Osteoblast (primary cell): ENCODE results near the gene PUM2. TPM values are rescaled to one million over a fixed set of nuclear protein-coding genes. Genes with fewer than 3 reads are reported as not detected.
"Not testable (repeated sequence)": the region's sequence is repeated elsewhere in the genome, so short reads cannot be mapped to it uniquely, and the experiment has no call there.

Experiments used
- DNase-seq: peaks from one replicate; pipeline ENCODE4 v3.0.0; 2011; ENCODE audit warnings: low spot score, mixed read lengths; ENCODE audit not compliant: insufficient read length; ENCODE audit errors: missing footprints
- H2AFZ ChIP-seq: 2 replicates; pipeline ENCODE4 v1.6.0; 2011; ENCODE audit warnings: mild to moderate bottlenecking, low read length
- H3K27ac ChIP-seq: 2 replicates; pipeline ENCODE4 v1.5.1; 2011; ENCODE audit warnings: mild to moderate bottlenecking, low read depth, low read length, moderate library complexity
- H3K27me3 ChIP-seq: 2 replicates; pipeline ENCODE4 v1.6.0; 2012; ENCODE audit warnings: mild to moderate bottlenecking, control low read depth, inconsistent platforms, low read length, moderate library complexity; ENCODE audit not compliant: insufficient read depth
- H3K36me3 ChIP-seq: 2 replicates; pipeline ENCODE4 v1.5.1; 2011; ENCODE audit warnings: mild to moderate bottlenecking, low read length, control low read depth, moderate library complexity; ENCODE audit not compliant: insufficient read depth
- H3K4me1 ChIP-seq: 2 replicates; pipeline ENCODE4 v1.5.1; 2011; ENCODE audit warnings: mild to moderate bottlenecking, low read length, control low read depth, moderate library complexity; ENCODE audit not compliant: insufficient read depth
- H3K4me2 ChIP-seq: 2 replicates; pipeline ENCODE4 v1.6.0; 2011; ENCODE audit warnings: mild to moderate bottlenecking, low read length; ENCODE audit not compliant: insufficient read depth
- H3K4me3 ChIP-seq: fragments of 200-600 bp; sonication (generic); 3 replicates; pipeline ENCODE4 v1.5.1; 2012; ENCODE audit warnings: mild to moderate bottlenecking, low read length, inconsistent platforms; ENCODE audit not compliant: insufficient read depth
- H3K79me2 ChIP-seq: 2 replicates; pipeline ENCODE4 v1.6.0; 2012; ENCODE audit warnings: mild to moderate bottlenecking, low read length, control low read depth, inconsistent platforms; ENCODE audit not compliant: insufficient read depth
- H3K9me3 ChIP-seq: 2 replicates; pipeline ENCODE4 v1.5.1; 2011; ENCODE audit warnings: low read depth, low read length, control low read depth
- H4K20me1 ChIP-seq: 2 replicates; pipeline ENCODE4 v1.6.0; 2012; ENCODE audit warnings: mild to moderate bottlenecking, low read length, control low read depth; ENCODE audit not compliant: insufficient read depth
- total RNA-seq: library from RNA; depleted of rRNA; stranded (reverse); fragments of >200 nt; gene quantifications from 2 replicates; pipeline ENCODE4 v1.2.3, GENCODE V29; 2012
- TF ChIP-seq, protein P1 (sequence below): IDR thresholded peaks from 2 replicates; pipeline ENCODE4 v1.5.1; 2011; ENCODE audit warnings: mild to moderate bottlenecking, low read depth, low read length, moderate library complexity; ENCODE audit errors: extremely low read depth

Gene PUM2
- total RNA-seq, 1 donor, result 45.2 TPM

DNA sequence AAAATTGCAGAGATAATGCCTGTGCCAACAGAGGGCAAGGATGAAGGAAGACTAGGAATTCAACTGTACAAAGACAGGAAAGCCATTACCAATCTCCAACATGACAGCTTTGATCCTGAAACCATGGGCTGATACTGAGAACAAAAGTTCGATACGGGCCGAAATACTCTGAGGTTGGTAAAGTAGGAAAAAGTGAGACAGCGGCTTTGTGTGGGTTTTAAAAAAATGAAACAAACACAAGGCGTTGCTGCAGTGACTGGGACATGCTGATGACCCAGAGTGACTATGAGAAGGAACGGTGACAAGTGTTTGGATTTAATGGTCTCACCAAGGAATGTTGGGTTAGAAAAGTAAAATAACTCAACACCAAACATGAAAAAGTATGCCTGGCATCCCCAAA is 101.5 kb downstream of the PUM2 start:
- no peak overlapping the region for H3K4me3 ChIP-seq
- no peak overlapping the region for H2AFZ ChIP-seq
- TF ChIP-seq, protein P1, sequence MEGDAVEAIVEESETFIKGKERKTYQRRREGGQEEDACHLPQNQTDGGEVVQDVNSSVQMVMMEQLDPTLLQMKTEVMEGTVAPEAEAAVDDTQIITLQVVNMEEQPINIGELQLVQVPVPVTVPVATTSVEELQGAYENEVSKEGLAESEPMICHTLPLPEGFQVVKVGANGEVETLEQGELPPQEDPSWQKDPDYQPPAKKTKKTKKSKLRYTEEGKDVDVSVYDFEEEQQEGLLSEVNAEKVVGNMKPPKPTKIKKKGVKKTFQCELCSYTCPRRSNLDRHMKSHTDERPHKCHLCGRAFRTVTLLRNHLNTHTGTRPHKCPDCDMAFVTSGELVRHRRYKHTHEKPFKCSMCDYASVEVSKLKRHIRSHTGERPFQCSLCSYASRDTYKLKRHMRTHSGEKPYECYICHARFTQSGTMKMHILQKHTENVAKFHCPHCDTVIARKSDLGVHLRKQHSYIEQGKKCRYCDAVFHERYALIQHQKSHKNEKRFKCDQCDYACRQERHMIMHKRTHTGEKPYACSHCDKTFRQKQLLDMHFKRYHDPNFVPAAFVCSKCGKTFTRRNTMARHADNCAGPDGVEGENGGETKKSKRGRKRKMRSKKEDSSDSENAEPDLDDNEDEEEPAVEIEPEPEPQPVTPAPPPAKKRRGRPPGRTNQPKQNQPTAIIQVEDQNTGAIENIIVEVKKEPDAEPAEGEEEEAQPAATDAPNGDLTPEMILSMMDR, result no peak
- no peaks in the 10 kb centered on the region for H3K27me3 ChIP-seq
- H4K20me1 ChIP-seq, result no peaks in the 10 kb centered on the region
- H3K4me1 ChIP-seq, result no peaks in the 10 kb centered on the region
- H3K4me2 ChIP-seq, result no peak overlapping the region
- peaks cover 69% of the 10 kb centered on the region for H3K36me3 ChIP-seq
- no peaks in the 10 kb centered on the region for H3K9me3 ChIP-seq
- no peak overlapping the region for H3K27ac ChIP-seq
- DNase-seq, result no peak
- H3K79me2 ChIP-seq, result no peaks in the 10 kb centered on the region

DNA sequence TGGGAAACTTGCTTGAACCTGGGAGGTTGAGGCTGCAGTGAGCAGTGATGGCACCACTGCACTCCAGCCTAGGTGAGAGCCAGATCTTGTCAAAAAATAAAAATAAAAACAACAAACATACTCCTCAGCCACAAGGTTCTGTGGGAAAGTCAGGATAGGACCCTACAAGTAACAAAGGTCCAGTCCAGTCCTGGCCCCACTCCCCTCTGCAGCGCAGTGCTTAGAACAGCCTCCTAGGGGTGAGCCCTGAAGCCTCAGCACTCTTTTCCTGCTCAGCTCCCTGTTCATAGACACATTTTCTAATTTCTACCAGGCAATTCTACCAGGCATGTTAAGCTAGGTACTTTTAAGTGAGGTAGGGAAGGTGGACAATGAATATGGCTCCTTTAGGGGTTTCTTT is 103.6 kb downstream of the PUM2 start:
- TF ChIP-seq, protein P1, result no peak
- no peaks in the 10 kb centered on the region for H3K79me2 ChIP-seq
- no peaks in the 10 kb centered on the region for H3K27me3 ChIP-seq
- no peak for DNase-seq
- H3K27ac ChIP-seq, result no peak overlapping the region
- no peak overlapping the region for H2AFZ ChIP-seq
- no peaks in the 10 kb centered on the region for H3K9me3 ChIP-seq
- no peak overlapping the region for H3K4me3 ChIP-seq
- no peak overlapping the region for H3K4me2 ChIP-seq
- peaks cover 49% of the 10 kb centered on the region for H3K36me3 ChIP-seq
- H3K4me1 ChIP-seq, result no peaks in the 10 kb centered on the region
- H4K20me1 ChIP-seq, result no peaks in the 10 kb centered on the region

DNA sequence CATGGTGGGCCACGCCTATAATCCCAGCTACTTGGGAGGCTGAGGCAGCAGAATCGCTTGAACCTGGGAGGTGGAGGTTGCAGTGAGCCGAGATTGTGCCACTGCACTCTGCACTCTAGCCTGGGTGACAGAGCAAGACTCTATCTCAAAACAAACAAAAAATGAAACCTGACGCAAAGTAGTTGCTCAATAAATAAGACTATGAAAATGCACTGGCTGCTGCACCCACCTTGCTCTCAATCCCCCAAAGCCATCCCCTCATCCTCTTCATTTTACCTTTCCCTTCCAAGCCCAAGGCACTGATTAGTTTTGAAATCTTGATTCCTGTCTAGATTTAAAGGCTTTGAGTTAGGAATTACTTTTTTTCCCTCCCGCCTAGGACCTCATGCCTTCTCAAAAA is 107.0 kb downstream of the PUM2 start:
- not testable (repeated sequence) for H3K4me1 ChIP-seq, H3K4me3 ChIP-seq, H3K9me3 ChIP-seq, H3K27me3 ChIP-seq, H3K79me2 ChIP-seq, H3K4me2 ChIP-seq, H4K20me1 ChIP-seq, H3K27ac ChIP-seq, H2AFZ ChIP-seq
- DNase-seq, result peak; percentile 68
- peaks cover 15% of the 10 kb centered on the region for H3K36me3 ChIP-seq

DNA sequence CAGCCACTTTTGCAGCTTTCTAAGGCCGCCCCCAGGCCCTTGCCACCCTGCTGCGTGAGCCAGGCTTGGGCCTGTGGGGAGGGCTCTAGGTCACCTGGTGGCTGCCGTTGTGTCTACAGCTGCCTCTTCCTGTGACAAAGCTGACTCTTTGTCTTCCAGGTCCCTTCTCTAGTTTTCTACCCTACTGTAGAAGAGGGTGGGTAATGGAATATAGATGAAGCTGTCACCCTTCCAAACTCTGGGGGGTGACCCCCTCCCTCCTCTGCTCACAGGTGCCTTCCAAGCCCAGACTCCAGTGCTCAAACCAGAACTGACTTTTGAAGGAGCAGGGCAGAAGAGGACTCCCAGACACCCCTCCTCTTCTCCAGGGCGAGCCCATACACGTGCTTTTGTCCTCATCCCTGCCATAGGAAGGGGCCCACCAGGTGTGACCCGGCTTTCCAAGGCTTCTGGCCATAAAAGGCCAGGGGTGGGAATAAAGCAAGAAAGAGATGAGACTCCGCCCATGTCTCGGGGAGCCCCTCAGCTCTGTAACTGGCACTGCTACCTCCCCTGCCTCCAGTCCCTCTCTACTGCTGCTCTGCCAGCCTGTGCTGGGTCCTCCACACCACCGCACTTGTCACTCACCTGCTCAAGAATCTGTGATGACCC is 107.8 kb downstream of the PUM2 start:
- H3K27me3 ChIP-seq, result no peaks in the 10 kb centered on the region
- H2AFZ ChIP-seq, result no peak overlapping the region
- H3K4me2 ChIP-seq, result no peak overlapping the region
- no peak overlapping the region for H3K27ac ChIP-seq
- no peak overlapping the region for H3K4me3 ChIP-seq
- H3K4me1 ChIP-seq, result no peaks in the 10 kb centered on the region
- TF ChIP-seq, protein P1, result no peak
- peaks cover 10% of the 10 kb centered on the region for H3K36me3 ChIP-seq
- no peaks in the 10 kb centered on the region for H3K79me2 ChIP-seq
- H4K20me1 ChIP-seq, result no peaks in the 10 kb centered on the region
- DNase-seq, result peak; percentile 63
- H3K9me3 ChIP-seq, result no peaks in the 10 kb centered on the region
